Breast epithelium (tissue), 3 donors: ENCODE data around the gene CDC42SE2.

Source experiments
- CTCF ChIP-seq, 3 donors: fragments of 450-650 bp; IDR thresholded peaks; one replicate each; pipeline ENCODE4 v1.5.1; 2016 to 2017; ENCODE audit warnings: antibody characterized with exemption in 3 of 3, mild to moderate bottlenecking in 3 of 3, moderate library complexity in 3 of 3
- POLR2A ChIP-seq: fragments of 450-650 bp; IDR thresholded peaks from one replicate; pipeline ENCODE4 v1.6.1; 2016; ENCODE audit warnings: antibody characterized with exemption, mild to moderate bottlenecking, moderate library complexity
- POLR2AphosphoS5 ChIP-seq, 3 donors: sonication (generic); formaldehyde crosslinking; IDR thresholded peaks; one replicate each; pipeline ENCODE4 v1.6.1; 2017; ENCODE audit warnings: antibody characterized with exemption in 3 of 3

- TF ChIP-seq POLR2A (no peak), CTCF (IDR thresholded peaks at IDR 0.05) (no peak), POLR2AphosphoS5 (IDR thresholded peaks at IDR 0.05) (no peak)
Observed at GRCh38 chr5:131366428-131366827, 102.6 kb downstream of the CDC42SE2 start.
